ENCODE results near the gene EXOSC5. TPM values are rescaled to one million over a fixed set of nuclear protein-coding genes. Genes with fewer than 3 reads are reported as not detected.
"Not testable (repeated sequence)": the region's sequence is repeated elsewhere in the genome, so short reads cannot be mapped to it uniquely, and the experiment has no call there.

Gene EXOSC5
- total and polyA plus RNA-seq, 2 of the 4 experiments (the other 2 are of a cell fraction) = 19.0 to 25.2 TPM

DNA sequence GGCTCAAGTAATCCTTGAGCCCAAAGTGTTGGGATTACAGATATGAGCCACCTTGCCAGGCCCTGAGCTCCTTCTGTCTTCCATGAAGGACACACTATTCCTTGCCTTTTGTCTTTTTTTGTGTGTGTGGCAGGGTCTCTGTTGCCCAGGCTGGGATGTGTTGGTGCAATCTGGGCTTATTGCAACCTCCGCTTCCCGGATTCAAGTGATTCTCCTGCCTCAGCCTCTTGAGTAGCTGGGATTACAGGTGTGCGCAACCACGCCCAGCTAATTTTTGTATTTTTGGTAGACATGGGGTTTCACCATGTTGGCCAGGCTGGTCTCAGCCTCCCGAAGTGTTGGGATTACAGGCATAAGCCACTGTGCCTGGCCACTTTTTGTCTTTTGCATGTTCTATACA is 11.7 kb upstream of the EXOSC5 start:
- CTCF ChIA-PET = interaction anchor here (0.8 kb wide), 1 partner anchor 23 kb away, joined by 3 read pairs; no protein-coding TSS in a partner anchor
- H3K9ac ChIP-seq (ENCODE audit: low read depth, low read length); H3K27ac ChIP-seq (ENCODE audit: insufficient read depth, low read length); H3K56ac ChIP-seq (ENCODE audit: extremely low read depth, insufficient read depth, low read length); H3K9me3 ChIP-seq (ENCODE audit: control insufficient read depth, insufficient read depth, low read length); H2AK5ac ChIP-seq (ENCODE audit: low read depth, low read length); H4K5ac ChIP-seq (ENCODE audit: low read depth, low read length); H3K18ac ChIP-seq (ENCODE audit: low read depth, low read length); H2BK20ac ChIP-seq (ENCODE audit: low read depth, low read length); in situ Hi-C loops (cut with MboI; ENCODE audit: low sequenced_read_pairs); ATAC-seq (ENCODE audit: low read depth); H4K91ac ChIP-seq (ENCODE audit: insufficient read depth, low read depth, low read length); H2AK9ac ChIP-seq (replicated peaks; ENCODE audit: low read depth, low read length, poor library complexity); intact Hi-C loops (cut with micrococcal nuclease); H3K9me1 ChIP-seq (ENCODE audit: insufficient read depth, low read length); H3K4me3 ChIP-seq (ENCODE audit: insufficient read depth, low read depth, low read length); H4K8ac ChIP-seq (ENCODE audit: low read depth in 2 of 2, low read length in 2 of 2); H3K4me2 ChIP-seq (ENCODE audit: low read depth, low read length); H4K20me1 ChIP-seq (ENCODE audit: insufficient read depth, low read length); DNase-seq; BruUV-seq (replicated peaks); dilution Hi-C loops (cut with HindIII; ENCODE audit: low sequenced_read_pairs, unreplicated experiment); H3K14ac ChIP-seq (replicated peaks; ENCODE audit: low read depth, low read length); H2BK15ac ChIP-seq (ENCODE audit: low read depth, low read length); H2BK5ac ChIP-seq (ENCODE audit: low read depth, low read length, poor library complexity, severe bottlenecking); POLR2A ChIA-PET (ENCODE audit: unreplicated experiment); H2BK120ac ChIP-seq (ENCODE audit: low read depth, low read length); H3K4me1 ChIP-seq (ENCODE audit: control insufficient read depth, insufficient read depth, low read length); H2AFZ ChIP-seq (replicated peaks; ENCODE audit: low read length, poor library complexity); H3K4ac ChIP-seq (ENCODE audit: low read depth, low read length); H3K79me1 ChIP-seq (ENCODE audit: low read depth in 1 of 2, low read length in 2 of 2); H3K27me3 ChIP-seq (ENCODE audit: control insufficient read depth, insufficient read depth, low read length); H3K23ac ChIP-seq (ENCODE audit: low read depth, low read length): not testable (repeated sequence)
- WGBS, 2 experiments (ENCODE audit: extremely low coverage in 2 of 2, insufficient read length in 1 of 2) = 93% methylated on average over 3 of the region's 5 CpGs; no CpG with 5 or more reads in 1 of the 2 experiments
- peaks cover 20% of the 10 kb centered on the region for H3K36me3 ChIP-seq (ENCODE audit: control insufficient read depth, insufficient read depth, low read length)
